Measurements from ENCODE around the gene SORL1.

DNA sequence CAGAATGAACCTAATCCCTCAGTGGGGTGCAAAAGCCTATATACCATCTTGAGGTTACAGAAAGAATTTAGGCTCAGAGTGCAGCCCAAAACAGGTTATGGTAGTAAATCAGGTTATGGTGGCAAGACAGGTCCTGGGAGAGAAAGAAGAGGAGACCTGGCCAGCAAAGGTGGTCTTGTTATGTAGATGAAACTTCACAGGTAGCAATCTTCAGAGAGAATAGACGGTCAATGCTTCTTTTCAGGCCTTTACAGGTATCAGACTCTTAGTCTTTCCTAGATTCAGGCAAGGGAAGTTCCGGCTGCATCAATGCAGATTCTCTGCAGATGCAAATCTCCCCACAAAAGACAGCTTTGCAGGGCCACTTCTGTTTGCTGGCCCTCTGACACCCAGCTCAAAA is 45.8 kb upstream of the SORL1 start:
- TF ChIP-seq, protein P1, sequence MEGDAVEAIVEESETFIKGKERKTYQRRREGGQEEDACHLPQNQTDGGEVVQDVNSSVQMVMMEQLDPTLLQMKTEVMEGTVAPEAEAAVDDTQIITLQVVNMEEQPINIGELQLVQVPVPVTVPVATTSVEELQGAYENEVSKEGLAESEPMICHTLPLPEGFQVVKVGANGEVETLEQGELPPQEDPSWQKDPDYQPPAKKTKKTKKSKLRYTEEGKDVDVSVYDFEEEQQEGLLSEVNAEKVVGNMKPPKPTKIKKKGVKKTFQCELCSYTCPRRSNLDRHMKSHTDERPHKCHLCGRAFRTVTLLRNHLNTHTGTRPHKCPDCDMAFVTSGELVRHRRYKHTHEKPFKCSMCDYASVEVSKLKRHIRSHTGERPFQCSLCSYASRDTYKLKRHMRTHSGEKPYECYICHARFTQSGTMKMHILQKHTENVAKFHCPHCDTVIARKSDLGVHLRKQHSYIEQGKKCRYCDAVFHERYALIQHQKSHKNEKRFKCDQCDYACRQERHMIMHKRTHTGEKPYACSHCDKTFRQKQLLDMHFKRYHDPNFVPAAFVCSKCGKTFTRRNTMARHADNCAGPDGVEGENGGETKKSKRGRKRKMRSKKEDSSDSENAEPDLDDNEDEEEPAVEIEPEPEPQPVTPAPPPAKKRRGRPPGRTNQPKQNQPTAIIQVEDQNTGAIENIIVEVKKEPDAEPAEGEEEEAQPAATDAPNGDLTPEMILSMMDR (conservative IDR thresholded peaks at IDR 0.05; ENCODE audit: low read length) = no peak
- no peak for TF ChIP-seq EZH2phosphoT487 (IDR thresholded peaks at IDR 0.05; ENCODE audit: borderline replicate concordance, low read depth, low read length)

Data from OCI-LY7 (cell line).